Stimulated activated naive CD4-positive, alpha-beta T cell treated with Interleukin-2 at 50 U/mL for 16 hours (primary cell): ENCODE data around the gene DGKZ.

Source experiments
- DNase-seq: peaks from one replicate; lab custom pipeline; 2025; lab: John Stamatoyannopoulos, UW

Gene DGKZ

GRCh38 chr11:46381819-46382645, 34.8 kb downstream of the DGKZ start:
- peak; percentile 13 for DNase-seq

GRCh38 chr11:46382646-46383403, 35.6 kb downstream of the DGKZ start:
- no peak for DNase-seq

GRCh38 chr11:46383404-46383758, 36.1 kb downstream of the DGKZ start:
- no peak for DNase-seq

GRCh38 chr11:46383974-46384701, 36.9 kb downstream of the DGKZ start:
- DNase-seq = no peak

GRCh38 chr11:46385169-46386004, 38.1 kb downstream of the DGKZ start:
- DNase-seq = no peak

- DNase-seq = no peak
These were observed 38.8 kb downstream of the DGKZ start for GRCh38 chr11:46386005-46386578.

GRCh38 chr11:46386674-46387073, 39.4 kb downstream of the DGKZ start:
- no peak for DNase-seq

- DNase-seq = no peak
These were observed 40.2 kb downstream of the DGKZ start for GRCh38 chr11:46387456-46387855.

GRCh38 chr11:46387919-46388618, 40.8 kb downstream of the DGKZ start:
- DNase-seq = no peak

GRCh38 chr11:46388619-46389449, 41.6 kb downstream of the DGKZ start:
- DNase-seq = no peak

- DNase-seq = peak; percentile 29
These were observed 42.4 kb downstream of the DGKZ start for GRCh38 chr11:46389450-46390330.

GRCh38 chr11:46390331-46391171, 43.3 kb downstream of the DGKZ start:
- DNase-seq = no peak

- no peak for DNase-seq
These were observed 43.9 kb downstream of the DGKZ start for GRCh38 chr11:46391186-46391577.

- DNase-seq = peak; percentile 7
These were observed 44.5 kb downstream of the DGKZ start, which contains the start of gene CHRM4 for GRCh38 chr11:46391578-46392420. CHRM4 (minus strand) TSS chr11:46391776; CDS start chr11:46386557, 5,219 bp downstream.

- DNase-seq = peak; percentile 65
These were observed 45.4 kb downstream of the DGKZ start for GRCh38 chr11:46392421-46393230.

- no peak for DNase-seq
These were observed 46.0 kb downstream of the DGKZ start for GRCh38 chr11:46393231-46393616.
